ENCODE results near the gene FLRT1.

Gene FLRT1

DNA sequence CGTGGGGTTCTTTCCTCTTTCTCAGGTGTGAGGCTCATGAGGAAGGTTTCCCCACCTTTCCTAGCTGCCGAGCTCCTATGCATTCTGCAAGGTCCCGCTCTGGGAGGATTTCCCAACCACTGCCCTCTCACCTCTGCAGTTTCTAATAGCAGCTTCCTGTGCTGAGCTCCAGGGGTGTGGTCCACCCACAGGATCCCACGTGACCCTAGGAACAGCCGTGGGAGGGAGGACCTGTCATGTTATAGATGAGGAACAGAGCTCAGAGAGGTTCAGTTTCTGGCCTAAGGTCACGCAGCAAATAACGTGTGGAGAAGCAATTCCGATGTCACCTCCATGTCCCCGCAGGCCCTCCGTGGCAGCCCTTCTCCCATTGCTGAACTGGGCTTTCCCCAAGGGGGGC lies 38.5 kb downstream of the FLRT1 start:
- no peak for TF ChIP-seq SP1 (IDR thresholded peaks at IDR 0.05)
- TF ChIP-seq HDGF (IDR thresholded peaks at IDR 0.05; ENCODE audit: borderline replicate concordance) = no peak
- no peak for TF ChIP-seq LEF1 (IDR thresholded peaks at IDR 0.05; ENCODE audit: borderline replicate concordance)
- TF ChIP-seq ELF4 (IDR thresholded peaks at IDR 0.05) = no peak
- TF ChIP-seq ARNT (IDR thresholded peaks at IDR 0.05) = no peak
- no peak for TF ChIP-seq ZNF384 (IDR thresholded peaks at IDR 0.05)
- no peak for TF ChIP-seq L3MBTL2 (conservative IDR thresholded peaks at IDR 0.05)
- TF ChIP-seq FOXK2 (IDR thresholded peaks at IDR 0.05) = no peak
- no peak for TF ChIP-seq TARDBP (IDR thresholded peaks at IDR 0.05)
- TF ChIP-seq CTBP1 (IDR thresholded peaks at IDR 0.05; ENCODE audit: borderline replicate concordance) = no peak
- TF ChIP-seq BHLHE40 (IDR thresholded peaks at IDR 0.05; ENCODE audit: borderline replicate concordance) = no peak
- no peak for TF ChIP-seq FOXA1 (IDR thresholded peaks at IDR 0.05)
- TF ChIP-seq NFRKB (IDR thresholded peaks at IDR 0.05) = no peak
- no peak for DNase-seq (ENCODE audit: extremely low spot score)
- POLR2A ChIA-PET = no interaction called here
- CTCF ChIA-PET = no interaction called here

GRCh38 chr11:64076758-64077157 lies 41.0 kb downstream of the FLRT1 start:
- CTCF ChIA-PET = interaction anchor here (0.8 kb wide), 1 partner anchor 10 kb away, joined by 3 read pairs; no protein-coding TSS in a partner anchor
- POLR2A ChIA-PET = no interaction called here
- no peak for DNase-seq (ENCODE audit: extremely low spot score)
- no peak for TF ChIP-seq ARNT (IDR thresholded peaks at IDR 0.05)
- TF ChIP-seq CTBP1 (IDR thresholded peaks at IDR 0.05; ENCODE audit: borderline replicate concordance) = no peak
- TF ChIP-seq FOXA1 (IDR thresholded peaks at IDR 0.05) = no peak
- no peak for TF ChIP-seq HDGF (IDR thresholded peaks at IDR 0.05; ENCODE audit: borderline replicate concordance)
- no peak for TF ChIP-seq LEF1 (IDR thresholded peaks at IDR 0.05; ENCODE audit: borderline replicate concordance)
- TF ChIP-seq NFRKB (IDR thresholded peaks at IDR 0.05) = no peak
- TF ChIP-seq L3MBTL2 (conservative IDR thresholded peaks at IDR 0.05) = no peak
- TF ChIP-seq BHLHE40 (IDR thresholded peaks at IDR 0.05; ENCODE audit: borderline replicate concordance) = no peak
- no peak for TF ChIP-seq SP1 (IDR thresholded peaks at IDR 0.05)
- no peak for TF ChIP-seq ELF4 (IDR thresholded peaks at IDR 0.05)
- TF ChIP-seq, protein P1, sequence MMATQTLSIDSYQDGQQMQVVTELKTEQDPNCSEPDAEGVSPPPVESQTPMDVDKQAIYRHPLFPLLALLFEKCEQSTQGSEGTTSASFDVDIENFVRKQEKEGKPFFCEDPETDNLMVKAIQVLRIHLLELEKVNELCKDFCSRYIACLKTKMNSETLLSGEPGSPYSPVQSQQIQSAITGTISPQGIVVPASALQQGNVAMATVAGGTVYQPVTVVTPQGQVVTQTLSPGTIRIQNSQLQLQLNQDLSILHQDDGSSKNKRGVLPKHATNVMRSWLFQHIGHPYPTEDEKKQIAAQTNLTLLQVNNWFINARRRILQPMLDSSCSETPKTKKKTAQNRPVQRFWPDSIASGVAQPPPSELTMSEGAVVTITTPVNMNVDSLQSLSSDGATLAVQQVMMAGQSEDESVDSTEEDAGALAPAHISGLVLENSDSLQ (IDR thresholded peaks at IDR 0.05) = no peak
- no peak for TF ChIP-seq FOXM1 (IDR thresholded peaks at IDR 0.05; ENCODE audit: borderline replicate concordance)
- no peak for TF ChIP-seq ZNF384 (IDR thresholded peaks at IDR 0.05)

DNA sequence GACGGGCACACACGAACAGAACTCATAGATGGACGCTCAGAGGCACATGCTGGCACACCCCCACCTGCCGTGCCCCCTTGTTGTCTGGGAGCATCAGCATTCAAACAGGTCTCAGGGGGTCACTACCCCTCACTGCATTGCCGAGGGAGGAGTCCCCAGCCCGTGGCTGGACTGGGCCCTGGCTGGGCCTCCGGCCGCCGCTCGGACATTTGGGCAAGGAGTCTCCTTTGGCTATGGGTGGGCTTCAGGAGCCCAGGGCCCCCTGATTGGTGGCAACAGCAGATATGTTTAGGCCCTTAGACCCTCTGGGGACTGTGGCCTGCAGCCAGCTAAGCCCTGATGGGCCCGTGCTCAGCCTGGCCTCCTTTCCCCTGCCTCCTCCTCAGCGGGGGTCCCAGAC lies 41.9 kb downstream of the FLRT1 start:
- TF ChIP-seq CTBP1 (IDR thresholded peaks at IDR 0.05; ENCODE audit: borderline replicate concordance) = no peak
- TF ChIP-seq BHLHE40 (IDR thresholded peaks at IDR 0.05; ENCODE audit: borderline replicate concordance) = no peak
- TF ChIP-seq, protein P1 (IDR thresholded peaks at IDR 0.05) = no peak
- TF ChIP-seq L3MBTL2 (conservative IDR thresholded peaks at IDR 0.05) = no peak
- TF ChIP-seq FOXK2 (IDR thresholded peaks at IDR 0.05) = no peak
- no peak for TF ChIP-seq LEF1 (IDR thresholded peaks at IDR 0.05; ENCODE audit: borderline replicate concordance)
- TF ChIP-seq SP1 (IDR thresholded peaks at IDR 0.05) = no peak
- no peak for TF ChIP-seq FOXM1 (IDR thresholded peaks at IDR 0.05; ENCODE audit: borderline replicate concordance)
- TF ChIP-seq HDGF (IDR thresholded peaks at IDR 0.05; ENCODE audit: borderline replicate concordance) = no peak
- TF ChIP-seq NFRKB (IDR thresholded peaks at IDR 0.05) = no peak
- no peak for TF ChIP-seq TARDBP (IDR thresholded peaks at IDR 0.05)
- no peak for TF ChIP-seq ARNT (IDR thresholded peaks at IDR 0.05)
- TF ChIP-seq FOXA1 (IDR thresholded peaks at IDR 0.05) = no peak
- no peak for TF ChIP-seq ELF4 (IDR thresholded peaks at IDR 0.05)
- TF ChIP-seq ZNF384 (IDR thresholded peaks at IDR 0.05) = no peak
- no peak for TF ChIP-seq SUZ12 (IDR thresholded peaks at IDR 0.05)
- DNase-seq (ENCODE audit: extremely low spot score) = no peak
- CTCF ChIA-PET = no interaction called here
- POLR2A ChIA-PET = no interaction called here

GRCh38 chr11:64078284-64078683 lies 42.6 kb downstream of the FLRT1 start:
- DNase-seq (ENCODE audit: extremely low spot score) = no peak
- ChIA-PET CTCF (no interaction called here), POLR2A (no interaction called here)
- TF ChIP-seq SUZ12 (IDR thresholded peaks at IDR 0.05) (no peak), NFRKB (IDR thresholded peaks at IDR 0.05) (no peak), CTBP1 (IDR thresholded peaks at IDR 0.05; ENCODE audit: borderline replicate concordance) (no peak), FOXK2 (IDR thresholded peaks at IDR 0.05) (no peak), ELF4 (IDR thresholded peaks at IDR 0.05) (no peak), TARDBP (IDR thresholded peaks at IDR 0.05) (no peak), FOXM1 (IDR thresholded peaks at IDR 0.05; ENCODE audit: borderline replicate concordance) (no peak), ZNF384 (IDR thresholded peaks at IDR 0.05) (no peak), ARNT (IDR thresholded peaks at IDR 0.05) (no peak), HDGF (IDR thresholded peaks at IDR 0.05; ENCODE audit: borderline replicate concordance) (no peak), SP1 (IDR thresholded peaks at IDR 0.05) (no peak), LEF1 (IDR thresholded peaks at IDR 0.05; ENCODE audit: borderline replicate concordance) (no peak), BHLHE40 (IDR thresholded peaks at IDR 0.05; ENCODE audit: borderline replicate concordance) (no peak), L3MBTL2 (conservative IDR thresholded peaks at IDR 0.05) (no peak), FOXA1 (IDR thresholded peaks at IDR 0.05) (no peak)
- TF ChIP-seq, protein P1 (IDR thresholded peaks at IDR 0.05) = no peak

- DNase-seq (ENCODE audit: extremely low spot score) = no peak
- POLR2A ChIA-PET = no interaction called here
- CTCF ChIA-PET = no interaction called here
- no peak for TF ChIP-seq FOXM1 (IDR thresholded peaks at IDR 0.05; ENCODE audit: borderline replicate concordance)
- no peak for TF ChIP-seq L3MBTL2 (conservative IDR thresholded peaks at IDR 0.05)
- TF ChIP-seq NFRKB (IDR thresholded peaks at IDR 0.05) = no peak
- no peak for TF ChIP-seq BHLHE40 (IDR thresholded peaks at IDR 0.05; ENCODE audit: borderline replicate concordance)
- no peak for TF ChIP-seq ELF4 (IDR thresholded peaks at IDR 0.05)
- TF ChIP-seq FOXK2 (IDR thresholded peaks at IDR 0.05) = no peak
- no peak for TF ChIP-seq HDGF (IDR thresholded peaks at IDR 0.05; ENCODE audit: borderline replicate concordance)
- no peak for TF ChIP-seq SP1 (IDR thresholded peaks at IDR 0.05)
Observed at GRCh38 chr11:64078905-64079304, 43.2 kb downstream of the FLRT1 start.

GRCh38 chr11:64080390-64080789 lies 44.7 kb downstream of the FLRT1 start:
- DNase-seq (ENCODE audit: extremely low spot score) = no peak
- ChIA-PET POLR2A (no interaction called here), CTCF (no interaction called here)
- TF ChIP-seq, protein P1 (IDR thresholded peaks at IDR 0.05) = no peak
- TF ChIP-seq ZNF384 (IDR thresholded peaks at IDR 0.05) (no peak), NFRKB (IDR thresholded peaks at IDR 0.05) (no peak), CTBP1 (IDR thresholded peaks at IDR 0.05; ENCODE audit: borderline replicate concordance) (no peak), BHLHE40 (IDR thresholded peaks at IDR 0.05; ENCODE audit: borderline replicate concordance) (no peak), HDGF (IDR thresholded peaks at IDR 0.05; ENCODE audit: borderline replicate concordance) (no peak)
